NCI-H748 treated with DMSO at 0.1 percent for 48 hours (cell line): ENCODE measurements around the gene WNT5B.

Experiments used
- DNase-seq: peaks from one replicate; lab custom pipeline; 2025; lab: John Stamatoyannopoulos, UW

WNT5B gene

GRCh38 chr12:1628666-1629337 is at the start of gene WNT5B:
WNT5B (plus strand) TSS chr12:1629231; CDS start chr12:1631355, 2,124 bp downstream.
- DNase-seq, result no peak

- DNase-seq, result no peak
These were observed 49.2 kb upstream of the WNT5B start for GRCh38 chr12:1579651-1580435.

- no peak for DNase-seq
These were observed 48.5 kb upstream of the WNT5B start for GRCh38 chr12:1580526-1580925.

- DNase-seq, result no peak
These were observed 46.9 kb upstream of the WNT5B start for GRCh38 chr12:1581973-1582708.

- no peak for DNase-seq
These were observed 46.4 kb upstream of the WNT5B start for GRCh38 chr12:1582709-1583050.

GRCh38 chr12:1583421-1584078 is 45.5 kb upstream of the WNT5B start:
- peak; percentile 78 for DNase-seq

- no peak for DNase-seq
These were observed 44.7 kb upstream of the WNT5B start for GRCh38 chr12:1584326-1584725.

- no peak for DNase-seq
These were observed 41.0 kb upstream of the WNT5B start for GRCh38 chr12:1587927-1588574.

- DNase-seq, result no peak
These were observed 40.5 kb upstream of the WNT5B start for GRCh38 chr12:1588575-1588947.

- DNase-seq, result no peak
These were observed 38.6 kb upstream of the WNT5B start for GRCh38 chr12:1590221-1590979.

- DNase-seq, result no peak
These were observed 38.0 kb upstream of the WNT5B start for GRCh38 chr12:1591034-1591433.

GRCh38 chr12:1591543-1591942 is 37.5 kb upstream of the WNT5B start:
- no peak for DNase-seq

- peak; percentile 52 for DNase-seq
These were observed 36.4 kb upstream of the WNT5B start for GRCh38 chr12:1592444-1593173.

GRCh38 chr12:1593174-1594005 is 35.6 kb upstream of the WNT5B start:
- no peak for DNase-seq

GRCh38 chr12:1594006-1594260 is 35.1 kb upstream of the WNT5B start:
- DNase-seq, result no peak

- peak; percentile 33 for DNase-seq
These were observed 34.6 kb upstream of the WNT5B start, which contains the start of gene FBXL14 for GRCh38 chr12:1594261-1595025. FBXL14 (minus strand) TSS chr12:1594581; CDS start chr12:1594066, 515 bp downstream.

GRCh38 chr12:1595026-1595561 is 33.9 kb upstream of the WNT5B start:
- no peak for DNase-seq

GRCh38 chr12:1595690-1596347 is 33.2 kb upstream of the WNT5B start:
- DNase-seq, result no peak
